HL-60 (cell line): ENCODE data around the gene DIDO1.

ENCODE experiments used
- POLR2AphosphoS5 ChIP-seq: IDR thresholded peaks from 2 replicates; pipeline ENCODE4 v1.6.1; 2012; ENCODE audit warnings: low read depth
- REST ChIP-seq: IDR thresholded peaks from 2 replicates; pipeline ENCODE4 v1.6.1; 2012; ENCODE audit warnings: low read depth; ENCODE audit not compliant: insufficient replicate concordance
- TF ChIP-seq, protein P1 (sequence below): IDR thresholded peaks from one replicate; pipeline ENCODE4 v1.5.1; 2011; ENCODE audit warnings: low read length, control low read depth, inconsistent platforms; ENCODE audit not compliant: insufficient read depth

GRCh38 chr20:62952968-62953838 is 26.9 kb upstream of the DIDO1 start:
- TF ChIP-seq, protein P1, sequence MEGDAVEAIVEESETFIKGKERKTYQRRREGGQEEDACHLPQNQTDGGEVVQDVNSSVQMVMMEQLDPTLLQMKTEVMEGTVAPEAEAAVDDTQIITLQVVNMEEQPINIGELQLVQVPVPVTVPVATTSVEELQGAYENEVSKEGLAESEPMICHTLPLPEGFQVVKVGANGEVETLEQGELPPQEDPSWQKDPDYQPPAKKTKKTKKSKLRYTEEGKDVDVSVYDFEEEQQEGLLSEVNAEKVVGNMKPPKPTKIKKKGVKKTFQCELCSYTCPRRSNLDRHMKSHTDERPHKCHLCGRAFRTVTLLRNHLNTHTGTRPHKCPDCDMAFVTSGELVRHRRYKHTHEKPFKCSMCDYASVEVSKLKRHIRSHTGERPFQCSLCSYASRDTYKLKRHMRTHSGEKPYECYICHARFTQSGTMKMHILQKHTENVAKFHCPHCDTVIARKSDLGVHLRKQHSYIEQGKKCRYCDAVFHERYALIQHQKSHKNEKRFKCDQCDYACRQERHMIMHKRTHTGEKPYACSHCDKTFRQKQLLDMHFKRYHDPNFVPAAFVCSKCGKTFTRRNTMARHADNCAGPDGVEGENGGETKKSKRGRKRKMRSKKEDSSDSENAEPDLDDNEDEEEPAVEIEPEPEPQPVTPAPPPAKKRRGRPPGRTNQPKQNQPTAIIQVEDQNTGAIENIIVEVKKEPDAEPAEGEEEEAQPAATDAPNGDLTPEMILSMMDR, result no peak
- no peak for TF ChIP-seq REST
- no peak for TF ChIP-seq POLR2AphosphoS5
